ENCODE data around the gene SPIN3. TPM values are rescaled to one million over a fixed set of nuclear protein-coding genes. Genes with fewer than 3 reads are reported as not detected.
"Not testable (repeated sequence)": the region's sequence is repeated elsewhere in the genome, so short reads cannot be mapped to it uniquely, and the experiment has no call there.

Gene SPIN3
- 8.5 and 10.2 TPM in 2 replicates for total RNA-seq

GRCh38 chrX:56995271-56995994, at the start of gene SPIN3:
TSS of gene SPIN3 (minus strand) at chrX:56995541. CDS start at chrX:56994947, 594 bp downstream.
- intact Hi-C loops (cut with micrococcal nuclease), result loop anchor here (2.0 to 5.0 kb wide), 5 partner anchors 17 to 597 kb away; partner anchors contain the start of genes FAAH2, SPIN2B and ZXDB

- intact Hi-C loops (cut with micrococcal nuclease), result no loop called here
Measured at GRCh38 chrX:57044245-57044644, 48.9 kb upstream of the SPIN3 start.

DNA sequence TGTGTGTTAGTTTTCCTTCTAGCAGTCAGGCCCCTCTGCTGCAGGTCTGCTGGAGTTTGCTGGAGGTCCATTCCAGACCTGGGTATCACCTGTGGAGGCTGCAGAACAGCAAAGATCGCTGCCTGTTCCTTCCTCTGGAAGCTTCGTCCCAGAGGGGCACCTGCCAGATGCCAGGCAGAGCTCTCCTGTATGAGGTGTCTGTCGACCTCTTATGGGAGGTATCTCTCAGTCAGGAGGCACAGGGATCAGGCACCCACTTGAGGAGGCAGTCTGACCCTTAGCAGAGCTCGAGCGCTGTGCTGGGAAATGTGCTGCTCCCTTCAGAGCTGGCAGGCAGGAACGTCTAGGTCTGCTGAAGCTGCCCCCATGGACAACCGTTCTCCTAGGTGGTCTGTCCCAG, 41.9 kb upstream of the SPIN3 start:
- intact Hi-C loops (cut with micrococcal nuclease), result not testable (repeated sequence)

- intact Hi-C loops (cut with micrococcal nuclease), result loop anchor here (2.0 to 5.0 kb wide), 5 partner anchors 16 to 598 kb away; partner anchors contain the start of genes FAAH2, SPIN2B and ZXDB
Measured at GRCh38 chrX:56994375-56995270, 718 bp downstream of the SPIN3 start.

- intact Hi-C loops (cut with micrococcal nuclease), result no loop called here
Measured at GRCh38 chrX:56987741-56988140, 7.6 kb downstream of the SPIN3 start.

DNA sequence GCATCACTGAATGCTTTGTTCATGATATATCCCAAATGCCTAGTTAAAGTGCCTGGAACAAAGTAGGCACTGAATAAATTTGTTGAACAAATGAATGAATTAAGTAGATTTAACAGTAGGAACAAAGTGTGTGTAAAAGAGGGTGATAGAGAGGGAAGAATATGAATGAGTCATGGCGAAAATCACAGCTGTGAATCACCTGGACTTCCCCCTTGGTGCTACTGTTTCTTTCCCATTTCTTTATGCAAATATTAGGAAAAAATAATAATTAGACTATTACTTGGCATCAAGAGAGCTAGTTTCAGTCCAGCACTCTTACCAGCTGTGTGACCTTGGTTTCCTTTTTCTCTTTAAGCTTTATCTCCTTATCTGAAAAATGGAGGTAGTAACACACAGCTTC, 9.2 kb downstream of the SPIN3 start:
- intact Hi-C loops (cut with micrococcal nuclease), result no loop called here

- intact Hi-C loops (cut with micrococcal nuclease), result loop anchor here (1.0 to 5.0 kb wide), 8 partner anchors 17 to 696 kb away; partner anchors contain the start of genes FAAH2, SPIN2B and SPIN3
Measured at GRCh38 chrX:56978172-56978571, 17.2 kb downstream of the SPIN3 start.

- intact Hi-C loops (cut with micrococcal nuclease), result loop anchor here (5.0 kb wide), 3 partner anchors 147 to 693 kb away; partner anchors contain the start of genes FAAH2 and SPIN2B
Measured at GRCh38 chrX:56975611-56976010, 19.7 kb downstream of the SPIN3 start.

GRCh38 chrX:56974408-56974807, 20.9 kb downstream of the SPIN3 start:
- intact Hi-C loops (cut with micrococcal nuclease), result no loop called here

GRCh38 chrX:56969559-56969958, 25.8 kb downstream of the SPIN3 start:
- intact Hi-C loops (cut with micrococcal nuclease), result no loop called here

DNA sequence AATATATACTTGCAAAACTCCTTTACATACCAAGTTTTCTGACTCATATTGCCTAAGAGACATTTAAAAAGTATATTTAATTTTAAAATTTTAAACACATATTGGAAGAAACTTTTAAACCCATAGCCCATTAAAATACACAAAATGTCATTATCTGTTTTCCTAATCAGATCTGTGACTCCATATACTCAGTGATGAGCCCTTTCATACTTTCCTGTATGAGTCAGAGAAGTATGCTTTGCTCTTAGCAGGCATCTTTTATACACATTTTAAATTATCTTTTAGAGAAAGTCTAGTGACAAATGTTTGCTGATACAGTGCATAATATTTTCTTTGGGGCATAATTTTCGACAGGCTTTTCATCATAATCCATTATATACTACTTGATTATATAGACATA, 26.4 kb downstream of the SPIN3 start:
- intact Hi-C loops (cut with micrococcal nuclease), result no loop called here

DNA sequence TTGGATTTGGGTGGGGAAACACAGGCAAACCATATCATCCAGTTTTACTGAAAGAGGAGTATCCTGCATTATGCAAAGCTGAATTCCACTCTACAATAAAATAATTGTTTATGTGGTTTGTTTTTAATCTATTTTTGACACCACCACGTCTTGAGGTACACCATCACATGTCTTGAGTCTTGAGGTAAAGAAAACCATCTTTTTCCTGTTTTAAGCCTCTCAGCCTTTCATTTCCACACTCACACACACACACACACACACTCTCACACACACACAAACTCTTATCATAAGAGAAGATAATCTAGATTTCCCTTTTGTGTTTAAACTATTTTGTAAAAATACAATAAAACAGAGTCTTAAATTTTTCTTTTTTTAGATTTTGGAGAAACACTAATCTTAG, 32.0 kb downstream of the SPIN3 start:
- intact Hi-C loops (cut with micrococcal nuclease), result no loop called here

- intact Hi-C loops (cut with micrococcal nuclease), result no loop called here
Measured at GRCh38 chrX:56947699-56948098, 47.6 kb downstream of the SPIN3 start.

- intact Hi-C loops (cut with micrococcal nuclease), result not testable (repeated sequence)
Measured at GRCh38 chrX:56946201-56946600, 49.1 kb downstream of the SPIN3 start.

DNA sequence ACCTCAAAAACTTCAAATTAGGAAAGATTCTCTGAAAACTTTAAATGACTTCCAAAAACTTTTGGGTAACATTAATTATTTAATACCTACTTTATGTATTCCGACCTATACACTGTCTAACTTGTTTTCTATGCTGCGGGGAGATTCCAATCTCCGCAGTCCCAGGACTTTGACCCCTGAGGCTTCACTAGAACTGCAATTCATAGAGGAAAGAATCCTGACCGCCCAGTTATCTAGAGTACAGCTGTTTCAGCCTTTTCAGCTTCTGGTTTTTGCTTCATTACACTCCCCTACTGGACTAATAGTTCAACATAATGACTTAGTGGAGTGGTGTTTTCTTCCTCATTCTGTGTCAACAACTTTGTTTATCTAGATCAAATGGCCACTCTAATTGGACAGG, 50.1 kb downstream of the SPIN3 start:
- intact Hi-C loops (cut with micrococcal nuclease), result not testable (repeated sequence)

DNA sequence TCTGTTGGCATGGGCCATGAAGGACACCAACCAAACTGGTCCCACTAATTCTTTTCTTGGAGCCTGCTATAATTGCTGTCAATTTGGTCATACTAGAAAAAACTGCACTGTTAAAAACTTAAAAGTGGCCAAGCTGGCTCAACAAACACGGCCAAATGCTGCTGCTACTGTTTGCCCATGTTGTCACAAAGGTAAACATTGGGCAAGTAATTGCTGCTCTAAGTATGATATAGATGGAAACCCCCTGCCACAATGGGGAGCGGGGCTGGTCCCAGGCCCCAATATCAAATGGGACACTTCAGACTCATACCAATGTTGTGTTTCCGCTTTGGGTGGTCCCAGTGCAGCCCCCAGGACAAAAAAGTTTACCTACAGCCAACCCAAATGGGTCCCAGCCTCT, 52.1 kb downstream of the SPIN3 start:
- intact Hi-C loops (cut with micrococcal nuclease), result no loop called here

Other genes starting within 250 kb of the SPIN3 start
- 9.6 and 12.6 TPM in 2 replicates for gene SPIN2B, start 126.0 kb upstream of the SPIN3 start, total RNA-seq
- gene SPIN2A, start 141.9 kb upstream of the SPIN3 start, total RNA-seq, result 0.61 and 0.95 TPM in 2 replicates